SK-N-SH (cell line): ENCODE measurements around the gene CD109. TPM values are rescaled to one million over a fixed set of nuclear protein-coding genes. Genes with fewer than 3 reads are reported as not detected.
A peak's percentile ranks its signal among the peaks of the same experiment; 100 is the strongest.
"Not testable (repeated sequence)": the region's sequence is repeated elsewhere in the genome, so short reads cannot be mapped to it uniquely, and the experiment has no call there.

Experiments
- CTCF ChIA-PET: fragments of 300-600, 350-600 bp; formaldehyde crosslinking; extraction: SDS; loops from one replicate; lab custom pipeline; 2021; lab: Yijun Ruan, JAX
- POLR2A ChIA-PET: fragments of 350-600 bp; sonication (Branson Sonifier 250); formaldehyde crosslinking; extraction: SDS; loops from one replicate; lab custom pipeline; 2020; ENCODE audit warnings: antibody characterized with exemption, inconsistent platforms; lab: Yijun Ruan, JAX
- DNase-seq: peaks from one replicate; pipeline ENCODE4 v3.0.0; 2012
- H2AFZ ChIP-seq: fragments of 200-600 bp; sonication (generic); 2 replicates; pipeline ENCODE4 v1.8.1; 2016; ENCODE audit warnings: antibody characterized with exemption, mild to moderate bottlenecking, low read depth
- H3F3A ChIP-seq: fragments of 200-600 bp; sonication (generic); replicated peaks from 2 replicates; pipeline ENCODE3; 2016; ENCODE audit warnings: antibody characterized with exemption, mild to moderate bottlenecking; ENCODE audit not compliant: insufficient read depth
- H3K27ac ChIP-seq, 2 experiments: fragments of 200-500 bp in 1 of 2; fragments of 200-600 bp in 1 of 2; sonication (Bioruptor generic) in 1 of 2; sonication (generic), shearing (Covaris generic) in 1 of 2; 2 replicates each; pipeline versions ENCODE4 v1.5.1 to v1.6.1; 2014 to 2016; ENCODE audit warnings: low read depth in 2 of 2, inconsistent platforms in 1 of 2, low read length in 1 of 2, mild to moderate bottlenecking in 1 of 2, mixed read lengths in 1 of 2
- H3K27me3 ChIP-seq: fragments of 200-600 bp; sonication (generic), shearing (Covaris generic); 2 replicates; pipeline ENCODE4 v1.6.1; 2016; ENCODE audit warnings: mixed run types; ENCODE audit not compliant: insufficient read depth
- H3K36me3 ChIP-seq, 2 experiments: fragments of 200-500 bp in 1 of 2; fragments of 200-600 bp in 1 of 2; sonication (Bioruptor generic) in 1 of 2; sonication (generic) in 1 of 2; replicated peaks in 1 of 2; 2 replicates each; pipeline versions ENCODE3 to v1.5.1; 2014 to 2016; ENCODE audit warnings: low read length in 1 of 2, mild to moderate bottlenecking in 1 of 2; ENCODE audit not compliant: insufficient read depth in 2 of 2, control insufficient read depth in 1 of 2
- H3K4me1 ChIP-seq, 2 experiments: fragments of 200-500 bp in 1 of 2; fragments of 200-600 bp in 1 of 2; sonication (Bioruptor generic) in 1 of 2; sonication (generic), shearing (Covaris generic) in 1 of 2; 2 replicates each; pipeline versions ENCODE4 v1.5.1 to v1.6.1; 2014 to 2016; ENCODE audit warnings: low read depth in 1 of 2, low read length in 1 of 2, mixed run types in 1 of 2; ENCODE audit not compliant: insufficient read depth in 2 of 2, control insufficient read depth in 1 of 2
- H3K4me2 ChIP-seq: fragments of 200-600 bp; sonication (generic), shearing (Covaris generic); 2 replicates; pipeline ENCODE4 v1.6.1; 2017; ENCODE audit warnings: mixed run types
- H3K4me3 ChIP-seq, 2 experiments: fragments of 200-500 bp in 1 of 2; fragments of 200-600 bp in 1 of 2; sonication (Bioruptor generic) in 1 of 2; sonication (generic), shearing (Covaris generic) in 1 of 2; 2 replicates each; pipeline versions ENCODE4 v1.5.1 to v1.8.1; 2014 to 2016; ENCODE audit warnings: low read depth in 2 of 2, inconsistent platforms in 1 of 2, low read length in 1 of 2, mild to moderate bottlenecking in 1 of 2, mixed read lengths in 1 of 2, moderate library complexity in 1 of 2
- H3K79me2 ChIP-seq: fragments of 200-600 bp; sonication (generic); 2 replicates; pipeline ENCODE4 v1.8.1; 2017; ENCODE audit warnings: mild to moderate bottlenecking; ENCODE audit not compliant: insufficient read depth
- H3K9ac ChIP-seq: fragments of 200-600 bp; sonication (generic); 2 replicates; pipeline ENCODE4 v1.6.1; 2017; ENCODE audit warnings: mixed run types
- H3K9me2 ChIP-seq: fragments of 200-600 bp; sonication (generic); 2 replicates; pipeline ENCODE4 v1.6.1; 2017; ENCODE audit warnings: mixed run types
- H3K9me3 ChIP-seq: fragments of 200-600 bp; sonication (generic); 2 replicates; pipeline ENCODE4 v1.6.1; 2017; ENCODE audit warnings: mixed run types, mild to moderate bottlenecking, moderate library complexity
- H4K20me1 ChIP-seq: fragments of 200-600 bp; sonication (generic); 2 replicates; pipeline ENCODE4 v1.6.1; 2017; ENCODE audit warnings: mild to moderate bottlenecking, mixed run types; ENCODE audit not compliant: insufficient read depth
- CHD2 ChIP-seq: fragments of 150-350 bp; IDR thresholded peaks from 2 replicates; pipeline ENCODE4 v1.6.1; 2018; ENCODE audit warnings: low read length; ENCODE audit not compliant: partially characterized antibody
- CTCF ChIP-seq: fragments of 200-600 bp; sonication (generic); IDR thresholded peaks from 2 replicates; pipeline ENCODE4 v1.6.1; 2017; ENCODE audit warnings: antibody characterized with exemption, mild to moderate bottlenecking, moderate library complexity
- ELF1 ChIP-seq: IDR thresholded peaks from 2 replicates; pipeline ENCODE4 v1.4.0; 2012
- EZH2phosphoT487 ChIP-seq: fragments of 200-600 bp; sonication (generic); IDR thresholded peaks from 2 replicates; pipeline ENCODE4 v1.6.1; 2017; ENCODE audit warnings: low read depth, mixed run types, mild to moderate bottlenecking, antibody characterized with exemption, moderate library complexity, borderline replicate concordance
- FOSL2 ChIP-seq: IDR thresholded peaks from 2 replicates; pipeline ENCODE4 v1.4.0; 2012; ENCODE audit warnings: low read depth, mild to moderate bottlenecking, moderate library complexity, borderline replicate concordance
- FOXM1 ChIP-seq: IDR thresholded peaks from 2 replicates; pipeline ENCODE4 v1.4.0; 2012; ENCODE audit warnings: low read depth, mild to moderate bottlenecking
- GABPA ChIP-seq: IDR thresholded peaks from 2 replicates; pipeline ENCODE4 v1.4.0; 2012; ENCODE audit warnings: low read depth, mild to moderate bottlenecking
- GATA2 ChIP-seq: sonication (generic); formaldehyde crosslinking; IDR thresholded peaks from 2 replicates; pipeline ENCODE4 v1.5.0; 2020; ENCODE audit warnings: mild to moderate bottlenecking, missing genetic modification reagents
- IRF3 ChIP-seq: fragments of 150-350 bp; IDR thresholded peaks from 2 replicates; pipeline ENCODE4 v1.6.1; 2016; ENCODE audit warnings: mild to moderate bottlenecking, low read depth, low read length
- JUND ChIP-seq: IDR thresholded peaks from 2 replicates; pipeline ENCODE4 v1.4.0; 2012
- MXI1 ChIP-seq: IDR thresholded peaks from 2 replicates; pipeline ENCODE4 v1.6.1; 2012; ENCODE audit warnings: mild to moderate bottlenecking, low read depth, low read length, improper control_type of control experiment
- PBX3 ChIP-seq: IDR thresholded peaks from 2 replicates; pipeline ENCODE4; 2012
- RFX5 ChIP-seq: IDR thresholded peaks from 2 replicates; pipeline ENCODE4 v1.6.1; 2012; ENCODE audit warnings: mild to moderate bottlenecking, improper control_type of control experiment, low read length
- RXRA ChIP-seq: IDR thresholded peaks from 2 replicates; pipeline ENCODE4 v1.4.0; 2012; ENCODE audit warnings: low read depth, mild to moderate bottlenecking, borderline replicate concordance
- TAF1 ChIP-seq: IDR thresholded peaks from 2 replicates; pipeline ENCODE4 v1.6.1; 2012; ENCODE audit warnings: low read depth, mild to moderate bottlenecking, low read length, moderate library complexity, borderline replicate concordance
- TEAD4 ChIP-seq: IDR thresholded peaks from 2 replicates; pipeline ENCODE4 v1.4.0; 2012; ENCODE audit warnings: mild to moderate bottlenecking, borderline replicate concordance; ENCODE audit not compliant: insufficient read depth
- USF2 ChIP-seq: fragments of 150-350 bp; IDR thresholded peaks from 2 replicates; pipeline ENCODE4 v1.6.1; 2017; ENCODE audit warnings: antibody characterized with exemption, low read length, low read depth, borderline replicate concordance
- YY1 ChIP-seq: IDR thresholded peaks from 2 replicates; pipeline ENCODE4 v1.4.0; 2012; ENCODE audit warnings: low read depth, mild to moderate bottlenecking
- ZBTB33 ChIP-seq: IDR thresholded peaks from 2 replicates; pipeline ENCODE4 v1.4.0; 2012; ENCODE audit warnings: low read depth, borderline replicate concordance
- WGBS: methylation state at CpG from one replicate; pipeline ENCODE4 v1.1.6; 2017; ENCODE audit warnings: low lambda C conversion rate; 5-methylcytosine and 5-hydroxymethylcytosine counted together
- polyA plus RNA-seq, 3 experiments: library from polyadenylated mRNA; depleted of rRNA; stranded (reverse); fragments of >200 nt; gene quantifications; 2 replicates each; pipeline ENCODE4 v1.2.3, GENCODE V29; 2012

Gene CD109
- polyA plus RNA-seq, 1 of the 3 experiments (the other 2 are of a cell fraction) = 19.7 TPM

- H3K79me2 ChIP-seq = peaks cover 23% of the 10 kb centered on the region; the same call in 1 of the 2 replicates
- H3K27me3 ChIP-seq, H2AFZ ChIP-seq, H3K9me2 ChIP-seq, H4K20me1 ChIP-seq, H3K4me2 ChIP-seq, POLR2A ChIA-PET, H3K9ac ChIP-seq, H3K4me3 ChIP-seq, DNase-seq, H3K9me3 ChIP-seq: not testable (repeated sequence)
- peak overlapping the region in 1 of 2 experiments; percentile 76; a peak in 2 of 4 replicates for H3K27ac ChIP-seq
- CTCF ChIA-PET = interaction anchor here (1.2 to 1.4 kb wide), 2 partner anchors 18 to 1495 kb away, joined by 3 to 4 read pairs; no protein-coding TSS in a partner anchor
- H3K36me3 ChIP-seq = peaks cover 0 to 16% of the 10 kb centered on the region in 2 experiments
- peaks cover 0 to 31% of the 10 kb centered on the region in 2 experiments for H3K4me1 ChIP-seq
- peak; percentile 21; the same call in 1 of the 2 replicates for TF ChIP-seq FOSL2
- WGBS = 27% methylated on average over 5 of the region's 5 CpGs
- peaks cover 15% of the 10 kb centered on the region for H3F3A ChIP-seq
Observed at GRCh38 chr6:73715111-73715508, 19.1 kb downstream of the CD109 start.

- Histone ChIP-seq H4K20me1 (no peaks in the 10 kb centered on the region), H3K4me1 (peaks cover 0 to 22% of the 10 kb centered on the region in 2 experiments; a peak in 3 of 4 replicates), H3K9me2 (no peaks in the 10 kb centered on the region), H3F3A (peaks cover 10% of the 10 kb centered on the region)
- POLR2A ChIA-PET = no interaction called here
- no peak for DNase-seq
- CTCF ChIA-PET = interaction anchor here (1.2 kb wide), 1 partner anchor 14 kb away, joined by 4 read pairs; no protein-coding TSS in a partner anchor
- TF ChIP-seq RXRA (no peak), FOXM1 (no peak), FOSL2 (no peak), RFX5 (no peak), TEAD4 (no peak), EZH2phosphoT487 (no peak), CTCF (no peak), CHD2 (no peak), GATA2 (CRISPR knock-in tag) (no peak), PBX3 (no peak), TAF1 (no peak), USF2 (no peak), YY1 (no peak), IRF3 (no peak), ZBTB33 (no peak), MXI1 (no peak), JUND (no peak), GABPA (no peak), ELF1 (no peak)
- TF ChIP-seq, all 33 proteins: peak for 0
- Histone ChIP-seq H3K4me3 (no peak overlapping the region), H3K9me3 (no peaks in the 10 kb centered on the region), H3K36me3 (peaks cover 0 to 18% of the 10 kb centered on the region in 2 experiments), H2AFZ (no peak overlapping the region), H3K27me3 (no peaks in the 10 kb centered on the region), H3K4me2 (no peak overlapping the region), H3K27ac (no peak overlapping the region), H3K9ac (no peak overlapping the region), H3K79me2 (peaks cover 23% of the 10 kb centered on the region)
- WGBS = 64% methylated on average over 2 of the region's 2 CpGs
Observed at GRCh38 chr6:73719046-73719445, 23.0 kb downstream of the CD109 start.
